ENCODE data around the gene NCK1. TPM values are rescaled to one million over a fixed set of nuclear protein-coding genes. Genes with fewer than 3 reads are reported as not detected.

The NCK1 gene
- total RNA-seq, 1 experiment from 2014 or later = 25.6 TPM

- DNase-seq (ENCODE audit: low read depth, low spot score) (no peak), ATAC-seq (no peak)
- H2AFZ ChIP-seq (ENCODE audit: low read depth, low read length, poor library complexity, severe bottlenecking) = no peak overlapping the region
- peaks cover 90% of the 10 kb centered on the region for H3K79me2 ChIP-seq (ENCODE audit: insufficient read depth, low read length)
- H3K4me3 ChIP-seq (replicated peaks in 1 of 2; ENCODE audit: low read depth in 1 of 2, low read length in 2 of 2) = no peak overlapping the region
- no peaks in the 10 kb centered on the region for H3K36me3 ChIP-seq (ENCODE audit: control insufficient read depth in 1 of 2, insufficient read depth in 2 of 2, low read length in 2 of 2)
- RAD21 ChIA-PET (ENCODE audit: low non-redundant PET in 1 of 2, low total read pairs in 2 of 2, uncharacterized antibody in 2 of 2, unreplicated experiment in 2 of 2) = interaction anchor here in 1 of 2 experiments (0.6 kb wide), 1 partner anchor 519 kb away, joined by 3 read pairs; no protein-coding TSS in a partner anchor
- TF ChIP-seq SIN3A (IDR thresholded peaks at IDR 0.05; ENCODE audit: low read depth) = no peak
- TF ChIP-seq EZH2phosphoT487 (IDR thresholded peaks at IDR 0.05; ENCODE audit: borderline replicate concordance) = no peak
- no peak for TF ChIP-seq CBX3 (IDR thresholded peaks at IDR 0.05; ENCODE audit: low read depth)
- no peak for TF ChIP-seq ZNF274 (IDR thresholded peaks at IDR 0.05; ENCODE audit: low read depth, low read length)
- no peak for TF ChIP-seq YY1 (IDR thresholded peaks at IDR 0.05; ENCODE audit: extremely low read depth, insufficient replicate concordance, low read depth, low read length)
- no peak for TF ChIP-seq REST (IDR thresholded peaks at IDR 0.05; ENCODE audit: low read depth)
- no peak for TF ChIP-seq TCF7L2 (IDR thresholded peaks at IDR 0.05; ENCODE audit: borderline replicate concordance, extremely low read depth, insufficient read depth, insufficient read length)
- TF ChIP-seq, protein P1, sequence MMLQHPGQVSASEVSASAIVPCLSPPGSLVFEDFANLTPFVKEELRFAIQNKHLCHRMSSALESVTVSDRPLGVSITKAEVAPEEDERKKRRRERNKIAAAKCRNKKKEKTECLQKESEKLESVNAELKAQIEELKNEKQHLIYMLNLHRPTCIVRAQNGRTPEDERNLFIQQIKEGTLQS (IDR thresholded peaks at IDR 0.05) = no peak
- no peak for TF ChIP-seq ELF1 (IDR thresholded peaks at IDR 0.05; ENCODE audit: borderline replicate concordance, low read depth)
- TF ChIP-seq FOSL1 (IDR thresholded peaks at IDR 0.05; ENCODE audit: low read depth) = no peak
- H3K27ac ChIP-seq (ENCODE audit: low read depth, low read length) = no peak overlapping the region
- H3K27me3 ChIP-seq (ENCODE audit: insufficient read depth, low read length) = no peaks in the 10 kb centered on the region
- H3K4me1 ChIP-seq (ENCODE audit: control insufficient read depth in 1 of 2, insufficient read depth in 2 of 2, low read length in 2 of 2) = no peaks in the 10 kb centered on the region
- POLR2A ChIA-PET = no interaction called here
- H3K9me2 ChIP-seq (ENCODE audit: insufficient read depth) = no peaks in the 10 kb centered on the region
- H3K9me3 ChIP-seq (ENCODE audit: control insufficient read depth in 1 of 2, insufficient read depth in 1 of 2, low read depth in 1 of 2, low read length in 2 of 2) = peaks cover 0 to 8% of the 10 kb centered on the region in 2 experiments; a peak in 1 of 4 replicates
- no peak overlapping the region for H3K9ac ChIP-seq (ENCODE audit: low read length)
- CTCF ChIA-PET = no interaction called here
- H3K4me2 ChIP-seq (ENCODE audit: low read length) = no peak overlapping the region
- intact Hi-C loops (cut with micrococcal nuclease) = no loop called here
- BruUV-seq (replicated peaks) = no TSS peak
- peaks cover 7% of the 10 kb centered on the region; the same call in 1 of the 2 replicates for H4K20me1 ChIP-seq (ENCODE audit: insufficient read depth)
Observed at GRCh38 chr3:136913168-136913567, 51.2 kb downstream of the NCK1 start.
